Prostate gland (tissue), 2 donors: ENCODE results near the gene GPSM3. TPM values are rescaled to one million over a fixed set of nuclear protein-coding genes. Genes with fewer than 3 reads are reported as not detected.

Source experiments
- DNase-seq: peaks from one replicate; pipeline ENCODE4 v3.0.0-alpha.2; 2019; ENCODE audit warnings: low spot score
- H3K27ac ChIP-seq, 2 donors: fragments of 200-600 bp; sonication (generic); 2 replicates each; pipeline ENCODE4 v1.5.1; 2017 to 2019
- H3K27me3 ChIP-seq: fragments of 200-600 bp; sonication (generic); replicated peaks from 2 replicates; pipeline ENCODE4 v1.5.1; 2019; ENCODE audit not compliant: insufficient read depth
- H3K36me3 ChIP-seq, 2 donors: fragments of 200-600 bp; sonication (generic); 1 replicate in 1 of 2; 2 replicates in 1 of 2; pipeline versions ENCODE4 v1.5.1 to v1.8.1; 2017 to 2019
- H3K4me1 ChIP-seq: fragments of 200-600 bp; sonication (generic); replicated peaks from 2 replicates; pipeline ENCODE4 v1.5.1; 2019
- H3K4me3 ChIP-seq, 2 donors: fragments of 200-600 bp; sonication (generic); 2 replicates each; pipeline ENCODE4 v1.5.1; 2017 to 2019
- H3K9me3 ChIP-seq: fragments of 200-600 bp; sonication (generic); 2 replicates; pipeline ENCODE4 v1.5.1; 2017
- POLR2A ChIP-seq: fragments of 450-650 bp; IDR thresholded peaks from one replicate; pipeline ENCODE4 v1.6.1; 2016; ENCODE audit warnings: antibody characterized with exemption, mild to moderate bottlenecking
- POLR2AphosphoS5 ChIP-seq: sonication (generic); formaldehyde crosslinking; IDR thresholded peaks from one replicate; pipeline ENCODE4 v1.6.1; 2017; ENCODE audit warnings: antibody characterized with exemption
- WGBS: methylation state at CpG from one replicate; pipeline ENCODE4 v1.1.5; 2018; 5-methylcytosine and 5-hydroxymethylcytosine counted together
- intact Hi-C: fragments of 100-400 bp; cut with DNase I; formaldehyde crosslinking; loops from one replicate; pipeline ENCODE4 v1.14.2; 2022
- total RNA-seq, 2 donors: library from RNA; depleted of rRNA; stranded (reverse); fragments of >200 nt; gene quantifications; one replicate each; pipeline ENCODE4 v1.1.0, GENCODE V29; 2016
- TF ChIP-seq, protein P1 (sequence below), 4 experiments: fragments of 200-600 bp in 2 of 4; fragments of 450-650 bp in 2 of 4; sonication (generic) in 2 of 4; IDR thresholded peaks; 1 replicate in 3 of 4; 2 replicates in 1 of 4; pipeline ENCODE4 v1.5.1; 2016 to 2019; ENCODE audit warnings: antibody characterized with exemption in 4 of 4, mild to moderate bottlenecking in 2 of 4, moderate library complexity in 2 of 4

Gene GPSM3
- total RNA-seq, 2 donors from 2014 or later, result 5.1 to 5.9 TPM

DNA sequence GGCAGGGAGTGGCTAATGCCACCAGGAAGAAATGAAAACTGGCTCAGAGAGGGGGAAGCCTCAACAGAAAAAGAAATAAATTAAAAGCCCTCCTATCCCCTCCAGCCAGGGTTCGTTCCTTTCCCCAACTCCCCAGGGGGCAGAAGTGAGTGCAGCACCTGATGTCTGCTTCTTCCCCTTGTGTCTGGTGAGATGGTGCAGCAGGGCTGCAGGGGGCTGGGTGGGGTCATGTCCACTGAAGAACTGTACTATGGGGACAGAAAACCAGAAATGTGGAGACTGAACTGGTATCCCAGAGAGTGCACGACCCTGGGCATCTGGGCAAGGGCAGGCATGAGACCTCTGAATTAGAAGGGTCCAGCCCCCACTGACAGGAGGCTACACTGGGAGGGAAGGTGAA, 24.1 kb downstream of the GPSM3 start:
- no peaks in the 10 kb centered on the region for H3K4me1 ChIP-seq
- no peaks in the 10 kb centered on the region for H3K36me3 ChIP-seq
- H3K9me3 ChIP-seq, result no peaks in the 10 kb centered on the region
- intact Hi-C loops, result no loop called here
- no peak overlapping the region for H3K4me3 ChIP-seq
- no peak overlapping the region for H3K27ac ChIP-seq
- TF ChIP-seq, protein P1, sequence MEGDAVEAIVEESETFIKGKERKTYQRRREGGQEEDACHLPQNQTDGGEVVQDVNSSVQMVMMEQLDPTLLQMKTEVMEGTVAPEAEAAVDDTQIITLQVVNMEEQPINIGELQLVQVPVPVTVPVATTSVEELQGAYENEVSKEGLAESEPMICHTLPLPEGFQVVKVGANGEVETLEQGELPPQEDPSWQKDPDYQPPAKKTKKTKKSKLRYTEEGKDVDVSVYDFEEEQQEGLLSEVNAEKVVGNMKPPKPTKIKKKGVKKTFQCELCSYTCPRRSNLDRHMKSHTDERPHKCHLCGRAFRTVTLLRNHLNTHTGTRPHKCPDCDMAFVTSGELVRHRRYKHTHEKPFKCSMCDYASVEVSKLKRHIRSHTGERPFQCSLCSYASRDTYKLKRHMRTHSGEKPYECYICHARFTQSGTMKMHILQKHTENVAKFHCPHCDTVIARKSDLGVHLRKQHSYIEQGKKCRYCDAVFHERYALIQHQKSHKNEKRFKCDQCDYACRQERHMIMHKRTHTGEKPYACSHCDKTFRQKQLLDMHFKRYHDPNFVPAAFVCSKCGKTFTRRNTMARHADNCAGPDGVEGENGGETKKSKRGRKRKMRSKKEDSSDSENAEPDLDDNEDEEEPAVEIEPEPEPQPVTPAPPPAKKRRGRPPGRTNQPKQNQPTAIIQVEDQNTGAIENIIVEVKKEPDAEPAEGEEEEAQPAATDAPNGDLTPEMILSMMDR (IDR thresholded peaks at IDR 0.05), result no peak
- no peak for TF ChIP-seq POLR2AphosphoS5
- no peak for TF ChIP-seq POLR2A
- no peak for DNase-seq
- WGBS, result 71% methylated on average over 2 of the region's 2 CpGs
- no peaks in the 10 kb centered on the region for H3K27me3 ChIP-seq

DNA sequence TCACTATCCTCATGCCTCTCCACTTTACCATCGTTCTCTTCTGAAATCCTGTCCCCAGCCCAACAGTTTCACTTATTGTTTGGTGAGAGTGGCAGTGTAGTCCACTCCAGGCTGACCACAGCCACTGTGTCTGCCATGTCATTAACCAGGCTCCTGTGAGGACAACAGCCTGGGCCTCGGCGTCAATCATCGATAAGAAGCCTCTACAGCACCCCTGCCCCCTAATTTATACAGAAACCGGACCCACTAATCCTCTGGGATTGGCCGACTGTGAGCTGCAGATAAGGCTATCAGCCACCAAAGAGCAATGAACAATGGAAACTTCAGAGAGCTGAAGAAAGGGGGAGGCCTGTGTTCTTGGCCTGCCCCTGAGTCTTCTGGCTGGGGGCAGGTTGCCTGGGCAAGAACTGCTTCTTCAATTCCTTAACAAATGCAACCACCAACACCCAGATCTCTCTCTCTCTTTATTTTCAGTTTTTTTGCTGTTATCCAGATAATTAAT, 24.6 kb downstream of the GPSM3 start:
- no peaks in the 10 kb centered on the region for H3K4me1 ChIP-seq
- DNase-seq, result no peak
- no peaks in the 10 kb centered on the region for H3K9me3 ChIP-seq
- TF ChIP-seq POLR2AphosphoS5, result no peak
- TF ChIP-seq, protein P1 (IDR thresholded peaks at IDR 0.05), result no peak
- no peak overlapping the region for H3K4me3 ChIP-seq
- no peaks in the 10 kb centered on the region for H3K36me3 ChIP-seq
- no peaks in the 10 kb centered on the region for H3K27me3 ChIP-seq
- 66% methylated on average over 6 of the region's 6 CpGs for WGBS
- intact Hi-C loops, result no loop called here
- H3K27ac ChIP-seq, result no peak overlapping the region

DNA sequence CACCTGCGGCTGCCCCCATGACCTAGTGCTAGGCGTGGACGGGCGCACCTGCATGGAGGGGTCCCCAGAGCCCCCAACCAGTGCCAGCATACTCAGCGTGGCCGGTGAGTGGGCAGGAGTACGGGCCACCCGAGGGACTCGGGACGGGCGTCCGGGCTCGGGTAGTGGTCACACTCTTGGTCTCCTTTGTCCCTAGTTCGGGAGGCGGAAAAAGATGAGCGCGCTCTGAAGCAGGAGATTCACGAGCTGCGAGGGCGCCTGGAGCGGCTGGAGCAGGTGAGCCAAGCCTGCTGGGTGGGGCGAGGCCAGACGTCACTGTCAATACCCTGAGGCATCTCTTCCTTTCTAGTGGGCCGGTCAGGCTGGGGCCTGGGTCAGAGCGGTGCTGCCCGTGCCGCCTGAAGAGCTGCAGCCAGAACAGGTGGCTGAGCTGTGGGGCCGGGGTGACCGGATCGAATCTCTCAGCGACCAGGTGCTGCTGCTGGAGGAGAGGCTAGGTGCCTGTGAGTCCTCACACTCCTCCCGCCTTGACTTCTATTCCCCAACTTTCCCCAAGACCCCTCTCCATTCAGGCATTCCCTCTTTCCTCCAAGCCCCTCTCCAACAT, 25.2 kb downstream of the GPSM3 start:
- 74% methylated on average over 26 of the region's 32 CpGs for WGBS
- H3K27ac ChIP-seq, result no peak overlapping the region
- TF ChIP-seq POLR2AphosphoS5 (no peak), POLR2A (no peak)
- TF ChIP-seq, protein P1 (IDR thresholded peaks at IDR 0.05), result no peak
- no peaks in the 10 kb centered on the region for H3K4me1 ChIP-seq
- no peaks in the 10 kb centered on the region for H3K27me3 ChIP-seq
- no peaks in the 10 kb centered on the region for H3K9me3 ChIP-seq
- H3K4me3 ChIP-seq, result no peak overlapping the region
- H3K36me3 ChIP-seq, result no peaks in the 10 kb centered on the region
- no peak for DNase-seq
- intact Hi-C loops, result no loop called here

DNA sequence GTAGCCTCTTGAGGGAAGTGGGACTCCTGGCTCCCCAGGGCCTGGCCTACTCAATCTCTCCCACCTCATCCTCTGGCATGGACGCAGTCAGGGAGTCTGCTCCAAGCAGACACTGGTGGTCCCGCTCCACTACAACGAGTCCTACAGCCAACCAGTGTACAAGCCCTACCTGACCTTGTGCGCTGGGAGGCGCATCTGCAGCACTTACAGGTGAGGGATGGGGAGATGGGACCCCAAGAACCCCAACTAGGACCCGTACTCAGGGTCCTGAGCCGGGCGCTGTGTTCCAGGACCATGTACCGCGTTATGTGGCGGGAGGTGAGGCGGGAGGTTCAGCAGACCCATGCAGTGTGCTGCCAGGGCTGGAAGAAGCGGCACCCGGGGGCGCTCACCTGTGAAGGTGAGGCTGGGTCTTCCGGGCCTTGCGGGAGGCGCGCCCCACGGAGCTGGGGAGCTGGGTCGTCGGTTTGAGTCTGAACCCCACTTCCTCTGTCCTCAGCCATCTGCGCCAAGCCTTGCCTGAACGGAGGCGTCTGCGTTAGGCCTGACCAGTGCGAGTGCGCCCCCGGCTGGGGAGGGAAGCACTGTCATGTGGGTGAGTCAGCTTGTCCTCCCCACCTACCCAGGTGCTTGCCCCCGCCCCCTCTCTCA, 25.9 kb downstream of the GPSM3 start:
- Histone ChIP-seq H3K4me1 (no peaks in the 10 kb centered on the region), H3K27me3 (no peaks in the 10 kb centered on the region), H3K27ac (no peak overlapping the region), H3K36me3 (no peaks in the 10 kb centered on the region), H3K4me3 (no peak overlapping the region), H3K9me3 (no peaks in the 10 kb centered on the region)
- WGBS, result 86% methylated on average over 27 of the region's 30 CpGs
- intact Hi-C loops, result no loop called here
- no peak for DNase-seq
- TF ChIP-seq POLR2AphosphoS5 (no peak), POLR2A (no peak)
- TF ChIP-seq, protein P1 (IDR thresholded peaks at IDR 0.05), result no peak

DNA sequence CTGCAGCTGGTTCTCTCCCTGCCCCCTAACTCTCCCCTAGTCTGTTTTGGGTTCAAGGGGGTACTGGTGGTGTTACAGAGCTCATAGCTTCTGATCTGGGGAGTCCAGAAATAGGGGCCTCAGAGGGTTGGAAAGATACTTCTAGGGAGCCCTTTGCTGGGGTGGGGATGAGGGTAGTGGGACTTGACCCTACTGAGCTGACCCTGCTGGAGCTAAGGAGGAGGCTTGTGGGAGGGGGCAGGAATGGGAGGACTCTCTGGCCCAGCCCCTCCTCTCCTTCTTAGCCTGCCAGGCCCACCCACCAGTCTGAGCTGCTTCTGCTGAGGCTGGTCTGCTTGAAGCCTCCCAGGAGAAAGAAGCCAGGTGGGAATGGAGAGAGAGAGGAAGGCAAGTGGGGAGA, 28.1 kb downstream of the GPSM3 start, which contains the start of gene EGFL8:
EGFL8 (plus strand) TSS at position 301 of the 400 bp plus-strand sequence. CDS start 1,571 bp downstream, outside the sequence.
- DNase-seq, result no peak
- intact Hi-C loops, result no loop called here

More for the DNA sequence above, 28.1 kb downstream of the GPSM3 start, which contains the start of gene EGFL8:
- Histone ChIP-seq H3K27me3 (no peaks in the 10 kb centered on the region), H3K9me3 (no peaks in the 10 kb centered on the region), H3K27ac (no peak within 1 kb of the TSS), H3K4me3 (no peak within 1 kb of the TSS), H3K36me3 (no peaks in the 10 kb centered on the region), H3K4me1 (no peaks in the 10 kb centered on the region)
- TF ChIP-seq POLR2A, result no peak
